HEK293 (cell line): Measurements from ENCODE around the gene CXCL14.

ENCODE experiments used
- CTCF ChIA-PET: fragments of 350-600 bp; formaldehyde crosslinking; extraction: SDS; loops from one replicate; lab custom pipeline; 2021; ENCODE audit warnings: antibody characterized with exemption; lab: Yijun Ruan, JAX
- POLR2A ChIA-PET: fragments of 300-600 bp; formaldehyde crosslinking; extraction: SDS; loops from one replicate; lab custom pipeline; 2020; ENCODE audit warnings: antibody characterized with exemption, inconsistent platforms; lab: Yijun Ruan, JAX
- H3K27ac ChIP-seq: fragments of 200-500 bp; sonication (Bioruptor generic); 2 replicates; pipeline ENCODE4 v1.5.1; 2014; ENCODE audit warnings: low read depth, low read length, control low read depth, inconsistent platforms; ENCODE audit errors: extremely low read depth
- H3K36me3 ChIP-seq, 2 experiments: fragments of 200-500 bp in 1 of 2; sonication (Bioruptor generic) in 1 of 2; 1 replicate in 1 of 2; 2 replicates in 1 of 2; pipeline ENCODE4 v1.5.1; 2014 to 2017; ENCODE audit warnings: inconsistent platforms in 2 of 2, low read length in 2 of 2; ENCODE audit not compliant: control insufficient read depth in 2 of 2, insufficient read depth in 1 of 2
- H3K4me1 ChIP-seq: fragments of 200-500 bp; sonication (Bioruptor generic); 2 replicates; pipeline ENCODE4 v1.5.1; 2014; ENCODE audit warnings: mild to moderate bottlenecking, low read length, inconsistent platforms; ENCODE audit not compliant: control insufficient read depth, insufficient read depth
- H3K4me3 ChIP-seq: 2 replicates; pipeline ENCODE4 v1.5.1; 2011; ENCODE audit warnings: low read depth, mild to moderate bottlenecking, control low read depth, low read length, moderate library complexity
- H3K9me3 ChIP-seq: fragments of 200-500 bp; sonication (Bioruptor generic); 2 replicates; pipeline ENCODE4 v1.5.1; 2014; ENCODE audit warnings: low read depth, low read length, inconsistent platforms; ENCODE audit not compliant: control insufficient read depth, insufficient read depth
- SETDB1 ChIP-seq: IDR thresholded peaks from one replicate; pipeline ENCODE4 v1.6.1; 2017; ENCODE audit warnings: mild to moderate bottlenecking, low read length, moderate library complexity, mixed read lengths; ENCODE audit not compliant: insufficient read length
- TRIM28 ChIP-seq: IDR thresholded peaks from 2 replicates; pipeline ENCODE4 v1.6.1; 2011; ENCODE audit warnings: low read length, control low read depth, borderline replicate concordance
- YY2 ChIP-seq: fragments of 450-650 bp; formaldehyde crosslinking; IDR thresholded peaks from 2 replicates; pipeline ENCODE4 v1.5.1; 2016; ENCODE audit warnings: missing biosample characterization, missing genetic modification characterization
- ZBTB1 ChIP-seq: fragments of 450-650 bp; formaldehyde crosslinking; IDR thresholded peaks from 2 replicates; pipeline ENCODE4 v1.5.1; 2016; ENCODE audit warnings: missing biosample characterization, missing genetic modification characterization
- ZBTB8A ChIP-seq: fragments of 450-650 bp; formaldehyde crosslinking; IDR thresholded peaks from 2 replicates; pipeline ENCODE4 v1.5.1; 2016; ENCODE audit warnings: missing biosample characterization, missing genetic modification characterization
- ZNF10 ChIP-seq: fragments of 450-650 bp; formaldehyde crosslinking; IDR thresholded peaks from 2 replicates; pipeline ENCODE4 v1.5.1; 2017; ENCODE audit warnings: missing biosample characterization, missing genetic modification characterization
- ZNF121 ChIP-seq: fragments of 450-650 bp; formaldehyde crosslinking; IDR thresholded peaks from 2 replicates; pipeline ENCODE4 v1.5.1; 2016; ENCODE audit warnings: missing biosample characterization, missing genetic modification characterization
- ZNF223 ChIP-seq: fragments of 450-650 bp; formaldehyde crosslinking; IDR thresholded peaks from 2 replicates; pipeline ENCODE4 v1.5.1; 2016; ENCODE audit warnings: missing biosample characterization, missing genetic modification characterization
- ZNF350 ChIP-seq: fragments of 450-650 bp; formaldehyde crosslinking; IDR thresholded peaks from 2 replicates; pipeline ENCODE4 v1.5.0; 2017; ENCODE audit warnings: missing biosample characterization, mild to moderate bottlenecking, missing genetic modification characterization
- ZNF37A ChIP-seq: fragments of 450-650 bp; IDR thresholded peaks from 2 replicates; pipeline ENCODE4 v1.5.1; 2018; ENCODE audit warnings: missing biosample characterization, missing genetic modification characterization
- ZNF501 ChIP-seq: fragments of 450-650 bp; formaldehyde crosslinking; IDR thresholded peaks from 2 replicates; pipeline ENCODE4 v1.5.1; 2016; ENCODE audit warnings: missing biosample characterization, missing genetic modification characterization
- ZNF514 ChIP-seq: fragments of 450-650 bp; formaldehyde crosslinking; IDR thresholded peaks from 2 replicates; pipeline ENCODE4 v1.5.1; 2016; ENCODE audit warnings: missing biosample characterization, missing genetic modification characterization
- ZNF585B ChIP-seq: fragments of 450-650 bp; formaldehyde crosslinking; IDR thresholded peaks from 2 replicates; pipeline ENCODE4 v1.5.1; 2016; ENCODE audit warnings: missing biosample characterization, missing genetic modification characterization
- ZNF610 ChIP-seq: fragments of 450-650 bp; formaldehyde crosslinking; IDR thresholded peaks from 2 replicates; pipeline ENCODE4 v1.5.1; 2016; ENCODE audit warnings: missing biosample characterization, missing genetic modification characterization, borderline replicate concordance
- ZNF623 ChIP-seq: fragments of 450-650 bp; formaldehyde crosslinking; IDR thresholded peaks from 2 replicates; pipeline ENCODE4 v1.5.1; 2016; ENCODE audit warnings: missing biosample characterization, missing genetic modification characterization
- ZNF660 ChIP-seq: fragments of 450-650 bp; IDR thresholded peaks from 2 replicates; pipeline ENCODE4 v1.5.1; 2018; ENCODE audit warnings: missing biosample characterization, mild to moderate bottlenecking, missing genetic modification characterization
- ZNF837 ChIP-seq: fragments of 450-650 bp; formaldehyde crosslinking; IDR thresholded peaks from 2 replicates; pipeline ENCODE4 v1.5.1; 2016; ENCODE audit warnings: missing biosample characterization, missing genetic modification characterization
- TF ChIP-seq, protein P1 (sequence below): fragments of 450-650 bp; formaldehyde crosslinking; IDR thresholded peaks from 2 replicates; pipeline ENCODE4 v1.5.1; 2016; ENCODE audit warnings: missing biosample characterization, missing genetic modification characterization
- TF ChIP-seq, protein P2 (sequence below): fragments of 450-650 bp; formaldehyde crosslinking; IDR thresholded peaks from 2 replicates; pipeline ENCODE4 v1.5.1; 2016; ENCODE audit warnings: missing biosample characterization, missing genetic modification characterization, borderline replicate concordance
- TF ChIP-seq, protein P3 (sequence below): fragments of 450-650 bp; formaldehyde crosslinking; IDR thresholded peaks from 2 replicates; pipeline ENCODE4 v1.5.1; 2016; ENCODE audit warnings: missing biosample characterization, missing genetic modification characterization
- TF ChIP-seq, protein P4 (sequence below): fragments of 450-650 bp; formaldehyde crosslinking; IDR thresholded peaks from 2 replicates; pipeline ENCODE4 v1.5.1; 2016; ENCODE audit warnings: missing biosample characterization, missing genetic modification characterization, borderline replicate concordance

Gene CXCL14

DNA sequence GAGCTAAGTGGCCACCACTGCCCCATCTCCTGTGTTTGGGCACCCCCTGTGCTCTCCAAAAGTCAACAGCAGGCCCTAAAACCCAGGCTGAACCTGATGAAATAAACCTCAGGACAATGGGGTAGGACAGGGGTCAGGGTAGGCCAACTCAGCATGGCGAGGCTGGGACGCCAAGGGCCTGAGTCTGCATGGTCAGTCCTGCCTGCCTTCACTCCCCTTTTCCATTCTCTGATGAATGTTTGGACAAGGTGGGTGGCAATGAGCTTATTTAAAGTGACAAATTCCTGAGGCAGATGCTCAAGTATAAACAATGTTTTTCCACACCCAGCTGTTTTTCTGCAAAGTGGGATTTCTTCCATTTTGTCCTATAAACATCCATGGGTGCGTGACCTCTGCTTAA lies 47.2 kb upstream of the CXCL14 start:
- Histone ChIP-seq H3K9me3 (no peaks in the 10 kb centered on the region), H3K27ac (no peak overlapping the region), H3K4me1 (no peaks in the 10 kb centered on the region), H3K36me3 (no peaks in the 10 kb centered on the region), H3K4me3 (no peak overlapping the region)
- TF ChIP-seq ZNF37A (tag by site-specific recombination), result no peak
- TF ChIP-seq, protein P1, sequence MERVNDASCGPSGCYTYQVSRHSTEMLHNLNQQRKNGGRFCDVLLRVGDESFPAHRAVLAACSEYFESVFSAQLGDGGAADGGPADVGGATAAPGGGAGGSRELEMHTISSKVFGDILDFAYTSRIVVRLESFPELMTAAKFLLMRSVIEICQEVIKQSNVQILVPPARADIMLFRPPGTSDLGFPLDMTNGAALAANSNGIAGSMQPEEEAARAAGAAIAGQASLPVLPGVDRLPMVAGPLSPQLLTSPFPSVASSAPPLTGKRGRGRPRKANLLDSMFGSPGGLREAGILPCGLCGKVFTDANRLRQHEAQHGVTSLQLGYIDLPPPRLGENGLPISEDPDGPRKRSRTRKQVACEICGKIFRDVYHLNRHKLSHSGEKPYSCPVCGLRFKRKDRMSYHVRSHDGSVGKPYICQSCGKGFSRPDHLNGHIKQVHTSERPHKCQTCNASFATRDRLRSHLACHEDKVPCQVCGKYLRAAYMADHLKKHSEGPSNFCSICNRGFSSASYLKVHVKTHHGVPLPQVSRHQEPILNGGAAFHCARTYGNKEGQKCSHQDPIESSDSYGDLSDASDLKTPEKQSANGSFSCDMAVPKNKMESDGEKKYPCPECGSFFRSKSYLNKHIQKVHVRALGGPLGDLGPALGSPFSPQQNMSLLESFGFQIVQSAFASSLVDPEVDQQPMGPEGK (tag by site-specific recombination), result no peak
- TF ChIP-seq ZNF610 (tag by site-specific recombination), result no peak
- no peak for TF ChIP-seq ZNF837
- no peak for TF ChIP-seq ZNF623 (tag by site-specific recombination)
- no peak for TF ChIP-seq ZBTB1
- no peak for TF ChIP-seq ZNF10 (tag by site-specific recombination)
- TF ChIP-seq, protein P2, sequence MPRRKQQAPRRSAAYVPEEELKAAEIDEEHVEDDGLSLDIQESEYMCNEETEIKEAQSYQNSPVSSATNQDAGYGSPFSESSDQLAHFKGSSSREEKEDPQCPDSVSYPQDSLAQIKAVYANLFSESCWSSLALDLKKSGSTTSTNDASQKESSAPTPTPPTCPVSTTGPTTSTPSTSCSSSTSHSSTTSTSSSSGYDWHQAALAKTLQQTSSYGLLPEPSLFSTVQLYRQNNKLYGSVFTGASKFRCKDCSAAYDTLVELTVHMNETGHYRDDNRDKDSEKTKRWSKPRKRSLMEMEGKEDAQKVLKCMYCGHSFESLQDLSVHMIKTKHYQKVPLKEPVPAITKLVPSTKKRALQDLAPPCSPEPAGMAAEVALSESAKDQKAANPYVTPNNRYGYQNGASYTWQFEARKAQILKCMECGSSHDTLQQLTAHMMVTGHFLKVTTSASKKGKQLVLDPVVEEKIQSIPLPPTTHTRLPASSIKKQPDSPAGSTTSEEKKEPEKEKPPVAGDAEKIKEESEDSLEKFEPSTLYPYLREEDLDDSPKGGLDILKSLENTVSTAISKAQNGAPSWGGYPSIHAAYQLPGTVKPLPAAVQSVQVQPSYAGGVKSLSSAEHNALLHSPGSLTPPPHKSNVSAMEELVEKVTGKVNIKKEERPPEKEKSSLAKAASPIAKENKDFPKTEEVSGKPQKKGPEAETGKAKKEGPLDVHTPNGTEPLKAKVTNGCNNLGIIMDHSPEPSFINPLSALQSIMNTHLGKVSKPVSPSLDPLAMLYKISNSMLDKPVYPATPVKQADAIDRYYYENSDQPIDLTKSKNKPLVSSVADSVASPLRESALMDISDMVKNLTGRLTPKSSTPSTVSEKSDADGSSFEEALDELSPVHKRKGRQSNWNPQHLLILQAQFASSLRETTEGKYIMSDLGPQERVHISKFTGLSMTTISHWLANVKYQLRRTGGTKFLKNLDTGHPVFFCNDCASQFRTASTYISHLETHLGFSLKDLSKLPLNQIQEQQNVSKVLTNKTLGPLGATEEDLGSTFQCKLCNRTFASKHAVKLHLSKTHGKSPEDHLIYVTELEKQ (tag by site-specific recombination), result no peak
- no peak for TF ChIP-seq ZNF514 (tag by site-specific recombination)
- TF ChIP-seq YY2 (tag by site-specific recombination), result no peak
- no peak for TF ChIP-seq SETDB1
- TF ChIP-seq ZBTB8A (tag by site-specific recombination), result no peak
- TF ChIP-seq, protein P3, sequence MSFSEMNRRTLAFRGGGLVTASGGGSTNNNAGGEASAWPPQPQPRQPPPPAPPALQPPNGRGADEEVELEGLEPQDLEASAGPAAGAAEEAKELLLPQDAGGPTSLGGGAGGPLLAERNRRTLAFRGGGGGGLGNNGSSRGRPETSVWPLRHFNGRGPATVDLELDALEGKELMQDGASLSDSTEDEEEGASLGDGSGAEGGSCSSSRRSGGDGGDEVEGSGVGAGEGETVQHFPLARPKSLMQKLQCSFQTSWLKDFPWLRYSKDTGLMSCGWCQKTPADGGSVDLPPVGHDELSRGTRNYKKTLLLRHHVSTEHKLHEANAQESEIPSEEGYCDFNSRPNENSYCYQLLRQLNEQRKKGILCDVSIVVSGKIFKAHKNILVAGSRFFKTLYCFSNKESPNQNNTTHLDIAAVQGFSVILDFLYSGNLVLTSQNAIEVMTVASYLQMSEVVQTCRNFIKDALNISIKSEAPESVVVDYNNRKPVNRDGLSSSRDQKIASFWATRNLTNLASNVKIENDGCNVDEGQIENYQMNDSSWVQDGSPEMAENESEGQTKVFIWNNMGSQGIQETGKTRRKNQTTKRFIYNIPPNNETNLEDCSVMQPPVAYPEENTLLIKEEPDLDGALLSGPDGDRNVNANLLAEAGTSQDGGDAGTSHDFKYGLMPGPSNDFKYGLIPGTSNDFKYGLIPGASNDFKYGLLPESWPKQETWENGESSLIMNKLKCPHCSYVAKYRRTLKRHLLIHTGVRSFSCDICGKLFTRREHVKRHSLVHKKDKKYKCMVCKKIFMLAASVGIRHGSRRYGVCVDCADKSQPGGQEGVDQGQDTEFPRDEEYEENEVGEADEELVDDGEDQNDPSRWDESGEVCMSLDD (tag by site-specific recombination), result no peak
- no peak for TF ChIP-seq TRIM28
- CTCF ChIA-PET, result no interaction called here
- POLR2A ChIA-PET, result no interaction called here

DNA sequence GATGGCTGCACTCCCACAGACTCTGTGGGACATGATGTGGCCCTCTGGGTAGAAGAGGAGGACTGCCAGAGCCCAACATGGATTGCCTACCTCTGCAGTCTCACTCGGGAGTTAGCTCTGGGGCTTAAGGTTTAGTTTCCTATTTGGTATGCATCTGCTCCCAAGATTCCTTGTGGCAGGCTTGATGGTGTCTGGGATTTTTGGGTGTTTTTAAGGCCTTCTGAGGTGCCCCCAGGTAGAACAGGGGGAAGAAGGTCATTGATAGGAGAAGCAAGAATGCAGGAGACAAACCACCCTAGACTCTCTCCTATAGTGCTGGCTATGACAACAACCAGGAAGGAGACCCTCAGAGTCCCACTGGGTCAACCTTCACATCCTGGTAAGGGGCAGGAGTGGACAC lies 46.7 kb upstream of the CXCL14 start:
- ChIA-PET CTCF (no interaction called here), POLR2A (no interaction called here)
- Histone ChIP-seq H3K9me3 (no peaks in the 10 kb centered on the region), H3K4me1 (no peaks in the 10 kb centered on the region), H3K27ac (no peak overlapping the region), H3K36me3 (no peaks in the 10 kb centered on the region), H3K4me3 (no peak overlapping the region)
- TF ChIP-seq ZNF660 (no peak), ZNF501 (tag by site-specific recombination) (no peak), ZNF223 (tag by site-specific recombination) (no peak), ZNF350 (tag by site-specific recombination) (no peak), ZNF121 (tag by site-specific recombination) (no peak), ZNF585B (tag by site-specific recombination) (no peak)
- TF ChIP-seq, protein P4, sequence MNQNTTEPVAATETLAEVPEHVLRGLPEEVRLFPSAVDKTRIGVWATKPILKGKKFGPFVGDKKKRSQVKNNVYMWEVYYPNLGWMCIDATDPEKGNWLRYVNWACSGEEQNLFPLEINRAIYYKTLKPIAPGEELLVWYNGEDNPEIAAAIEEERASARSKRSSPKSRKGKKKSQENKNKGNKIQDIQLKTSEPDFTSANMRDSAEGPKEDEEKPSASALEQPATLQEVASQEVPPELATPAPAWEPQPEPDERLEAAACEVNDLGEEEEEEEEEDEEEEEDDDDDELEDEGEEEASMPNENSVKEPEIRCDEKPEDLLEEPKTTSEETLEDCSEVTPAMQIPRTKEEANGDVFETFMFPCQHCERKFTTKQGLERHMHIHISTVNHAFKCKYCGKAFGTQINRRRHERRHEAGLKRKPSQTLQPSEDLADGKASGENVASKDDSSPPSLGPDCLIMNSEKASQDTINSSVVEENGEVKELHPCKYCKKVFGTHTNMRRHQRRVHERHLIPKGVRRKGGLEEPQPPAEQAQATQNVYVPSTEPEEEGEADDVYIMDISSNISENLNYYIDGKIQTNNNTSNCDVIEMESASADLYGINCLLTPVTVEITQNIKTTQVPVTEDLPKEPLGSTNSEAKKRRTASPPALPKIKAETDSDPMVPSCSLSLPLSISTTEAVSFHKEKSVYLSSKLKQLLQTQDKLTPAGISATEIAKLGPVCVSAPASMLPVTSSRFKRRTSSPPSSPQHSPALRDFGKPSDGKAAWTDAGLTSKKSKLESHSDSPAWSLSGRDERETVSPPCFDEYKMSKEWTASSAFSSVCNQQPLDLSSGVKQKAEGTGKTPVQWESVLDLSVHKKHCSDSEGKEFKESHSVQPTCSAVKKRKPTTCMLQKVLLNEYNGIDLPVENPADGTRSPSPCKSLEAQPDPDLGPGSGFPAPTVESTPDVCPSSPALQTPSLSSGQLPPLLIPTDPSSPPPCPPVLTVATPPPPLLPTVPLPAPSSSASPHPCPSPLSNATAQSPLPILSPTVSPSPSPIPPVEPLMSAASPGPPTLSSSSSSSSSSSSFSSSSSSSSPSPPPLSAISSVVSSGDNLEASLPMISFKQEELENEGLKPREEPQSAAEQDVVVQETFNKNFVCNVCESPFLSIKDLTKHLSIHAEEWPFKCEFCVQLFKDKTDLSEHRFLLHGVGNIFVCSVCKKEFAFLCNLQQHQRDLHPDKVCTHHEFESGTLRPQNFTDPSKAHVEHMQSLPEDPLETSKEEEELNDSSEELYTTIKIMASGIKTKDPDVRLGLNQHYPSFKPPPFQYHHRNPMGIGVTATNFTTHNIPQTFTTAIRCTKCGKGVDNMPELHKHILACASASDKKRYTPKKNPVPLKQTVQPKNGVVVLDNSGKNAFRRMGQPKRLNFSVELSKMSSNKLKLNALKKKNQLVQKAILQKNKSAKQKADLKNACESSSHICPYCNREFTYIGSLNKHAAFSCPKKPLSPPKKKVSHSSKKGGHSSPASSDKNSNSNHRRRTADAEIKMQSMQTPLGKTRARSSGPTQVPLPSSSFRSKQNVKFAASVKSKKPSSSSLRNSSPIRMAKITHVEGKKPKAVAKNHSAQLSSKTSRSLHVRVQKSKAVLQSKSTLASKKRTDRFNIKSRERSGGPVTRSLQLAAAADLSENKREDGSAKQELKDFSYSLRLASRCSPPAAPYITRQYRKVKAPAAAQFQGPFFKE (tag by site-specific recombination), result no peak
